HepG2 (cell line): ENCODE measurements around the gene ATP9A. TPM values are rescaled to one million over a fixed set of nuclear protein-coding genes. Genes with fewer than 3 reads are reported as not detected.

ENCODE experiments used
- CEBPG ChIP-seq: IDR thresholded peaks from 2 replicates; pipeline ENCODE4 v1.6.1; 2016
- EP300 ChIP-seq, 3 experiments: sonication (generic) in 1 of 3; formaldehyde crosslinking in 1 of 3; IDR thresholded peaks; 2 replicates each; pipeline versions ENCODE4 v1.5.1 to v1.6.1; 2011 to 2020; ENCODE audit warnings: low read depth in 2 of 3, low read length in 2 of 3, borderline replicate concordance in 1 of 3, improper control_type of control experiment in 1 of 3, mild to moderate bottlenecking in 1 of 3, missing genetic modification reagents in 1 of 3, moderate library complexity in 1 of 3
- FOSL2 ChIP-seq: sonication (generic); formaldehyde crosslinking; IDR thresholded peaks from 2 replicates; pipeline ENCODE4 v1.4.0; 2020; ENCODE audit warnings: missing genetic modification reagents
- FOXC1 ChIP-seq: sonication (generic); formaldehyde crosslinking; IDR thresholded peaks from 2 replicates; pipeline ENCODE4 v1.8.0; 2022; ENCODE audit warnings: mild to moderate bottlenecking, missing genetic modification reagents, borderline replicate concordance
- FOXP1 ChIP-seq, 2 experiments: fragments of 450-650 bp in 1 of 2; IDR thresholded peaks; 2 replicates each; pipeline ENCODE4 v1.6.1; 2017 to 2018; ENCODE audit warnings: antibody characterized with exemption in 1 of 2
- JDP2 ChIP-seq: sonication (generic); formaldehyde crosslinking; IDR thresholded peaks from 2 replicates; pipeline ENCODE4 v1.8.1; 2022; ENCODE audit warnings: missing genetic modification reagents, borderline replicate concordance
- MAZ ChIP-seq, 2 experiments: sonication (generic) in 1 of 2; formaldehyde crosslinking in 1 of 2; IDR thresholded peaks; 2 replicates each; pipeline versions ENCODE4 v1.5.0 to v1.6.1; 2012 to 2020; ENCODE audit warnings: low read depth in 2 of 2, mild to moderate bottlenecking in 2 of 2, borderline replicate concordance in 1 of 2, improper control_type of control experiment in 1 of 2, low read length in 1 of 2, missing genetic modification reagents in 1 of 2, moderate library complexity in 1 of 2
- MXI1 ChIP-seq: IDR thresholded peaks from 3 replicates; pipeline ENCODE4 v1.6.1; 2012; ENCODE audit warnings: low read depth, low read length, inconsistent platforms, borderline replicate concordance
- NCOA2 ChIP-seq: sonication (generic); formaldehyde crosslinking; IDR thresholded peaks from 2 replicates; pipeline ENCODE4 v1.8.0; 2022; ENCODE audit warnings: inconsistent platforms
- PHF20 ChIP-seq: sonication (generic); formaldehyde crosslinking; IDR thresholded peaks from 2 replicates; pipeline ENCODE4 v1.5.0; 2020; ENCODE audit warnings: mild to moderate bottlenecking, missing genetic modification reagents
- RFX3 ChIP-seq: IDR thresholded peaks from 2 replicates; pipeline ENCODE4 v1.6.1; 2016; ENCODE audit warnings: missing biosample characterization, missing genetic modification reagents
- RXRB ChIP-seq: IDR thresholded peaks from 2 replicates; pipeline ENCODE4 v1.6.1; 2016; ENCODE audit warnings: borderline replicate concordance, missing genetic modification reagents, missing compliant biosample characterization
- SNRNP70 ChIP-seq: fragments of 200-400 bp; formaldehyde crosslinking; IDR thresholded peaks from 2 replicates; pipeline ENCODE4 v1.6.1; 2017; ENCODE audit warnings: mild to moderate bottlenecking, low read depth, low read length, moderate library complexity
- SSRP1 ChIP-seq: IDR thresholded peaks from 2 replicates; pipeline ENCODE4 v1.6.1; 2016; ENCODE audit warnings: control low read depth
- STAG1 ChIP-seq: sonication (generic); formaldehyde crosslinking; IDR thresholded peaks from 2 replicates; pipeline ENCODE4 v1.4.0; 2020; ENCODE audit warnings: missing genetic modification reagents
- ZNF234 ChIP-seq: sonication (generic); formaldehyde crosslinking; conservative IDR thresholded peaks from 2 replicates; pipeline ENCODE4 v1.5.1; 2020; ENCODE audit warnings: mild to moderate bottlenecking, missing genetic modification reagents
- ZNF329 ChIP-seq: sonication (generic); formaldehyde crosslinking; IDR thresholded peaks from 2 replicates; pipeline ENCODE4 v1.9.0; 2021; ENCODE audit warnings: low read depth, mild to moderate bottlenecking, missing genetic modification reagents
- ZNF569 ChIP-seq: sonication (generic); formaldehyde crosslinking; IDR thresholded peaks from 2 replicates; pipeline ENCODE4 v1.5.0; 2020; ENCODE audit warnings: mild to moderate bottlenecking, missing genetic modification reagents, moderate library complexity, borderline replicate concordance
- ZNF674 ChIP-seq: sonication (generic); formaldehyde crosslinking; IDR thresholded peaks from 2 replicates; pipeline ENCODE4 v1.5.0; 2020; ENCODE audit warnings: low read depth, mild to moderate bottlenecking, missing genetic modification reagents
- ZNF883 ChIP-seq: sonication (generic); formaldehyde crosslinking; IDR thresholded peaks from 2 replicates; pipeline ENCODE4 v1.5.1; 2020; ENCODE audit warnings: mild to moderate bottlenecking, missing genetic modification reagents; ENCODE audit errors: not compliant biosample characterization
- polyA plus RNA-seq, 8 experiments: library from polyadenylated mRNA; depleted of rRNA in 3 of 8; stranded (reverse) in 7 of 8; unstranded in 1 of 8; fragments of >200 nt; fragmentation: Illumina TruSeq in 4 of 8; extraction: Trizol in 4 of 8; gene quantifications; 2 replicates each; pipeline versions ENCODE4 v1.2.1 to v1.2.3, GENCODE V29; 2011 to 2016; ENCODE audit warnings: low read depth in 4 of 8, missing spikeins in 1 of 8, mixed read lengths in 1 of 8; ENCODE audit not compliant: insufficient read depth in 1 of 8
- total RNA-seq, 5 experiments: library from RNA; depleted of rRNA; stranded (reverse); fragments of >200 nt; fragmentation: Illumina TruSeq; extraction: Trizol; gene quantifications; 2 replicates each; pipeline ENCODE4 v1.2.3, GENCODE V29; 2016; ENCODE audit warnings: low read depth in 1 of 5
- TF ChIP-seq, protein P1 (sequence below): sonication (generic); formaldehyde crosslinking; IDR thresholded peaks from 2 replicates; pipeline ENCODE4 v1.8.0; 2022; ENCODE audit warnings: low read depth, missing genetic modification reagents
- TF ChIP-seq, protein P2 (sequence below): sonication (generic); formaldehyde crosslinking; IDR thresholded peaks from 2 replicates; pipeline ENCODE4 v1.4.0; 2020; ENCODE audit warnings: low read depth, missing genetic modification reagents

Gene ATP9A
- total and polyA plus RNA-seq, 2 of the 13 experiments (the other 11 are each of a cell fraction or from before 2014, with no cell fraction given): 11.8 to 18.5 TPM

DNA sequence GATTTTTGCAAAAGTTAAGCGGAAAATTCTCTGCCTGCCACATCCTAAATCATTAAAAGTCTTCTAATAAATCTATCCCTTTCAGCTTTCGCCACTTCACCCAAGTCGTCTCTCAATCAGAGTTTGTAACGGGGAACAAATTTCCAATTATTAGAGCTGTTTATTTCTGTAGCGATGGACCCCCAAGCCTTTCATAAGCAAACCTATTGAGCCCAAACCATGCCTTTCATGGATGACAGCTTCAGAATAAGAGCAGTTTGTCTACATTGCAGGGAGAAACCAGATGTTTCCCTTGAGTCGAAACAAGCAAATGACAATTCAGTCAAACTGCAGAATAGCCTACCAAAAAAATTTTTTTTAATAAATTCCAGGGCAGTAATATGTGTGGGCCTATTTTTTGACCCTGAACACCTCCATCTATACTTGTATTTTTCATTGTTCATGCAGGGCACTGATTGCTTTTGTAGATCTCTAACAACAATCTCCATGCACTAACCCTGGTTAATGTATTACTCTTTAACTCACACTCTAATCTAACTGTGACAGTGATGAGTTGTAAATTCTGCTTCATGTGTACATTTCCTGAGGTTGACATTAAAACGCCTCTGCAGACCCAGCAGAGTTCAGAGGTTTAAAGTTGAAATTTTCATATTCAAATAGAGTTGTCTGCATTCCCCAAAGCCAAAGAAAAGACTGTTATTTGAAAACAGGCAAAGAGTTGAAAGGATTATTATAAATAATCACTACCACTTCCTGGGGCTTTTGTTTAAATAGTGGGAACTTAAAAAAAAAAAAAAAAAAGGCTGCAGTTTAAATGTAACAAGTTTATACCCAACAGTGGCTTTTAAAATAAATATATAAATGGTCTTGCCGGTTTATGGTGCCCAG lies 64.5 kb downstream of the ATP9A start (continued):
- TF ChIP-seq RXRB (peak; percentile 93), ZNF883 (no peak), JDP2 (CRISPR knock-in tag) (no peak), ZNF329 (no peak), FOXP1 (IDR thresholded peaks at IDR 0.05) (0 out of 2 replicates have a peak, but pooled peaks have one; percentile 39), FOXP1 (CRISPR knock-in tag; IDR thresholded peaks at IDR 0.05) (peak; percentile 95), CEBPG (CRISPR knock-in tag) (peak; percentile 58; the same call in 1 of the 2 replicates), SNRNP70 (no peak), MAZ (IDR thresholded peaks at IDR 0.05; ENCODE audit: borderline replicate concordance, low read depth, low read length) (no peak), MAZ (CRISPR knock-in tag; IDR thresholded peaks at IDR 0.05; ENCODE audit: low read depth) (no peak), FOSL2 (CRISPR knock-in tag) (no peak; the same call in 1 of the 2 replicates), ZNF234 (CRISPR knock-in tag) (0 out of 2 replicates have a peak, but pooled peaks have one; percentile 45), SSRP1 (no peak), FOXC1 (CRISPR knock-in tag) (no peak), PHF20 (no peak), STAG1 (CRISPR knock-in tag) (peak; percentile 23; the same call in 1 of the 2 replicates), RFX3 (CRISPR knock-in tag) (no peak), ZNF674 (CRISPR knock-in tag) (no peak), ZNF569 (no peak), MXI1 (peak; percentile 54; the same call in 2 of the 3 replicates), NCOA2 (CRISPR knock-in tag) (peak; percentile 91), EP300 (IDR thresholded peaks at IDR 0.05; ENCODE audit: low read depth in 2 of 2, low read length in 2 of 2) (peak in 1 of 2 experiments; percentile 97; a peak in 2 of 4 replicates), EP300 (CRISPR knock-in tag; IDR thresholded peaks at IDR 0.05; ENCODE audit: borderline replicate concordance) (peak; percentile 80; the same call in 1 of the 2 replicates)
- TF ChIP-seq, protein P1, sequence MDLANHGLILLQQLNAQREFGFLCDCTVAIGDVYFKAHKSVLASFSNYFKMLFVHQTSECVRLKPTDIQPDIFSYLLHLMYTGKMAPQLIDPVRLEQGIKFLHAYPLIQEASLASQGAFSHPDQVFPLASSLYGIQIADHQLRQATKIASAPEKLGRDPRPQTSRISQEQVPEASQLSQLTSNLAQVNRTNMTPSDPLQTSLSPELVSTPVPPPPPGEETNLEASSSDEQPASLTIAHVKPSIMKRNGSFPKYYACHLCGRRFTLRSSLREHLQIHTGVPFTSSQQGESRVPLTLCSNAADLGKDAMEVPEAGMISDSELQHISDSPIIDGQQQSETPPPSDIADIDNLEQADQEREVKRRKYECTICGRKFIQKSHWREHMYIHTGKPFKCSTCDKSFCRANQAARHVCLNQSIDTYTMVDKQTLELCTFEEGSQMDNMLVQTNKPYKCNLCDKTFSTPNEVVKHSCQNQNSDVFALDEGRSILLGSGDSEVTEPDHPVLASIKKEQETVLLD: no peak
- TF ChIP-seq, protein P2, sequence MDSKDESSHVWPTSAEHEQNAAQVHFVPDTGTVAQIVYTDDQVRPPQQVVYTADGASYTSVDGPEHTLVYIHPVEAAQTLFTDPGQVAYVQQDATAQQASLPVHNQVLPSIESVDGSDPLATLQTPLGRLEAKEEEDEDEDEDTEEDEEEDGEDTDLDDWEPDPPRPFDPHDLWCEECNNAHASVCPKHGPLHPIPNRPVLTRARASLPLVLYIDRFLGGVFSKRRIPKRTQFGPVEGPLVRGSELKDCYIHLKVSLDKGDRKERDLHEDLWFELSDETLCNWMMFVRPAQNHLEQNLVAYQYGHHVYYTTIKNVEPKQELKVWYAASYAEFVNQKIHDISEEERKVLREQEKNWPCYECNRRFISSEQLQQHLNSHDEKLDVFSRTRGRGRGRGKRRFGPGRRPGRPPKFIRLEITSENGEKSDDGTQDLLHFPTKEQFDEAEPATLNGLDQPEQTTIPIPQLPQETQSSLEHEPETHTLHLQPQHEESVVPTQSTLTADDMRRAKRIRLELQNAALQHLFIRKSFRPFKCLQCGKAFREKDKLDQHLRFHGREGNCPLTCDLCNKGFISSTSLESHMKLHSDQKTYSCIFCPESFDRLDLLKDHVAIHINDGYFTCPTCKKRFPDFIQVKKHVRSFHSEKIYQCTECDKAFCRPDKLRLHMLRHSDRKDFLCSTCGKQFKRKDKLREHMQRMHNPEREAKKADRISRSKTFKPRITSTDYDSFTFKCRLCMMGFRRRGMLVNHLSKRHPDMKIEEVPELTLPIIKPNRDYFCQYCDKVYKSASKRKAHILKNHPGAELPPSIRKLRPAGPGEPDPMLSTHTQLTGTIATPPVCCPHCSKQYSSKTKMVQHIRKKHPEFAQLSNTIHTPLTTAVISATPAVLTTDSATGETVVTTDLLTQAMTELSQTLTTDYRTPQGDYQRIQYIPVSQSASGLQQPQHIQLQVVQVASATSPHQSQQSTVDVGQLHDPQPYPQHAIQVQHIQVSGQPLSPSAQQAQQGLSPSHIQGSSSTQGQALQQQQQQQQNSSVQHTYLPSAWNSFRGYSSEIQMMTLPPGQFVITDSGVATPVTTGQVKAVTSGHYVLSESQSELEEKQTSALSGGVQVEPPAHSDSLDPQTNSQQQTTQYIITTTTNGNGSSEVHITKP (CRISPR knock-in tag): no peak
